Left hindlimb (tissue), 1 donor: ENCODE data around the gene CNN3.
"Not testable (repeated sequence)": the region's sequence is repeated elsewhere in the genome, so short reads cannot be mapped to it uniquely, and the experiment has no call there.

ENCODE experiments used
- DNase-seq: peaks from one replicate; pipeline ENCODE4 v3.0.0-alpha.2; 2018

Gene CNN3

GRCh38 chr1:94949681-94950661 is 23.1 kb upstream of the CNN3 start:
- DNase-seq: no peak

GRCh38 chr1:94947437-94947836 is 20.5 kb upstream of the CNN3 start:
- peak; percentile 46 for DNase-seq

- no peak for DNase-seq
Measured at GRCh38 chr1:94946886-94947285, 20.0 kb upstream of the CNN3 start.

- DNase-seq: no peak
Measured at GRCh38 chr1:94942171-94943128, 15.5 kb upstream of the CNN3 start.

- not testable (repeated sequence) for DNase-seq
Measured at GRCh38 chr1:94941480-94941879, 14.6 kb upstream of the CNN3 start.

- DNase-seq: no peak
Measured at GRCh38 chr1:94940738-94941137, 13.8 kb upstream of the CNN3 start.

GRCh38 chr1:94937820-94938219 is 10.9 kb upstream of the CNN3 start:
- no peak for DNase-seq

GRCh38 chr1:94936861-94937620 is 10.1 kb upstream of the CNN3 start:
- DNase-seq: no peak

GRCh38 chr1:94935476-94935875 is 8.6 kb upstream of the CNN3 start:
- no peak for DNase-seq

GRCh38 chr1:94935034-94935433 is 8.1 kb upstream of the CNN3 start:
- DNase-seq: no peak

- DNase-seq: no peak
Measured at GRCh38 chr1:94934551-94934950, 7.6 kb upstream of the CNN3 start.

GRCh38 chr1:94931254-94931841 is 4.4 kb upstream of the CNN3 start:
- DNase-seq: no peak

- DNase-seq: no peak
Measured at GRCh38 chr1:94929351-94930217, 2.7 kb upstream of the CNN3 start.

GRCh38 chr1:94928293-94928939 is 1.5 kb upstream of the CNN3 start:
- DNase-seq: no peak

GRCh38 chr1:94927405-94928175 is 680 bp upstream of the CNN3 start:
- no peak for DNase-seq

- DNase-seq: peak; percentile 77
Measured at GRCh38 chr1:94926126-94926914, 590 bp downstream of the CNN3 start.

- DNase-seq: peak; percentile 91
Measured at GRCh38 chr1:94925561-94926125, 1.3 kb downstream of the CNN3 start.

GRCh38 chr1:94925004-94925403 is 1.9 kb downstream of the CNN3 start:
- DNase-seq: no peak
